HG03460 (cell line): ENCODE data around the gene RAI14.
"Not testable (repeated sequence)": the region's sequence is repeated elsewhere in the genome, so short reads cannot be mapped to it uniquely, and the experiment has no call there.

Experiments used
- ATAC-seq: cut with Tn5 transposase; IDR thresholded peaks from one replicate; pipeline ENCODE4 v1.9.1; 2021; ENCODE audit not compliant: unreplicated experiment

RAI14 gene

GRCh38 chr5:34758514-34758913 is 102.4 kb downstream of the RAI14 start:
- ATAC-seq = no peak

- ATAC-seq = not testable (repeated sequence)
Observed at GRCh38 chr5:34759213-34759612, 103.1 kb downstream of the RAI14 start.

- no peak for ATAC-seq
Observed at GRCh38 chr5:34765662-34766061, 109.5 kb downstream of the RAI14 start.

GRCh38 chr5:34767180-34767579 is 111.1 kb downstream of the RAI14 start:
- ATAC-seq = no peak

GRCh38 chr5:34770486-34770885 is 114.4 kb downstream of the RAI14 start:
- ATAC-seq = no peak

GRCh38 chr5:34771076-34771475 is 114.9 kb downstream of the RAI14 start:
- no peak for ATAC-seq

GRCh38 chr5:34772267-34773098 is 116.4 kb downstream of the RAI14 start:
- ATAC-seq = no peak

GRCh38 chr5:34774139-34774538 is 118.0 kb downstream of the RAI14 start:
- no peak for ATAC-seq

GRCh38 chr5:34774678-34775077 is 118.5 kb downstream of the RAI14 start:
- not testable (repeated sequence) for ATAC-seq

- no peak for ATAC-seq
Observed at GRCh38 chr5:34775886-34776285, 119.8 kb downstream of the RAI14 start.

- no peak for ATAC-seq
Observed at GRCh38 chr5:34778091-34778850, 122.1 kb downstream of the RAI14 start.

GRCh38 chr5:34783892-34784291 is 127.8 kb downstream of the RAI14 start:
- ATAC-seq = not testable (repeated sequence)

GRCh38 chr5:34787035-34787434 is 130.9 kb downstream of the RAI14 start:
- ATAC-seq = no peak

GRCh38 chr5:34789021-34789531 is 132.9 kb downstream of the RAI14 start:
- ATAC-seq = no peak

- ATAC-seq = no peak
Observed at GRCh38 chr5:34789639-34790038, 133.5 kb downstream of the RAI14 start.

- no peak for ATAC-seq
Observed at GRCh38 chr5:34790069-34790468, 133.9 kb downstream of the RAI14 start.

GRCh38 chr5:34791761-34792244 is 135.7 kb downstream of the RAI14 start:
- no peak for ATAC-seq

GRCh38 chr5:34802834-34803563 is 146.9 kb downstream of the RAI14 start:
- ATAC-seq = no peak

- ATAC-seq = no peak
Observed at GRCh38 chr5:34803974-34804732, 148.0 kb downstream of the RAI14 start.

- ATAC-seq = no peak
Observed at GRCh38 chr5:34804913-34805312, 148.8 kb downstream of the RAI14 start.
